Measurements from ENCODE around the gene FBN2.
"Not testable (repeated sequence)": the region's sequence is repeated elsewhere in the genome, so short reads cannot be mapped to it uniquely, and the experiment has no call there.

Gene FBN2

GRCh38 chr5:128522336-128522735 lies 15.7 kb downstream of the FBN2 start:
- no peak overlapping the region for H3K4me3 ChIP-seq (ENCODE audit: insufficient read length, low read depth)
- no peaks in the 10 kb centered on the region for H3K9me3 ChIP-seq (ENCODE audit: insufficient read depth, low read length)
- no peaks in the 10 kb centered on the region for H3K27me3 ChIP-seq (ENCODE audit: insufficient read depth, insufficient read length)
- no peak overlapping the region for H3K9ac ChIP-seq (ENCODE audit: insufficient read length, low read depth)
- TF ChIP-seq YY1 (IDR thresholded peaks at IDR 0.05; ENCODE audit: insufficient read depth, insufficient read length) (no peak), ZNF274 (IDR thresholded peaks at IDR 0.05; ENCODE audit: low read depth, low read length) (no peak), SUZ12 (IDR thresholded peaks at IDR 0.05; ENCODE audit: extremely low read depth, insufficient read depth, insufficient read length) (no peak)
- DNase-seq (ENCODE audit: low read depth, low spot score), result no peak
- peaks cover 66% of the 10 kb centered on the region for H3K36me3 ChIP-seq (ENCODE audit: insufficient read depth, insufficient read length, low read length)
- no peaks in the 10 kb centered on the region for H3K4me1 ChIP-seq (ENCODE audit: insufficient read depth, insufficient read length)

DNA sequence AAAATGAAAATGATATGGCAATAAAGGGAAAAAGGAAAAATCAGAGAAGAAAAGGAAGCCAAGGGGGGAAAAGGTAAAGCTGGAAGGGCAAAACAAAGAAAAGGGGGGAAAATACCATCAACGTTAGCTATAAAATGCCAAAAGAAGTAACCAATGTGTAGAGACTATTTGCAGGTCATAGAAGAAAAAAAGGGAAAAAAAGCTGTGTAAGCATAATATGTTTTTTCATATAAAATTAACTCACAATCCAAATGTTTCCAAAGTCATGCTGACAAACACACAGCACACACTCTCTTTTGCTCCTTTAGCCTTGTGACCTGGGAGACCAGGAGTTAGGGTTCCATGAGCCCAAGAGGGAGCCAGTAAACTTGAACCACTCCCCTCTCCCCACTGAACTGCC lies 18.2 kb downstream of the FBN2 start:
- Histone ChIP-seq H3K4me1 (ENCODE audit: insufficient read depth, insufficient read length) (no peaks in the 10 kb centered on the region), H3K4me3 (ENCODE audit: insufficient read length, low read depth) (no peak overlapping the region), H3K27me3 (ENCODE audit: insufficient read depth, insufficient read length) (no peaks in the 10 kb centered on the region), H3K9ac (ENCODE audit: insufficient read length, low read depth) (no peak overlapping the region), H3K36me3 (ENCODE audit: insufficient read depth, insufficient read length, low read length) (peaks cover 61% of the 10 kb centered on the region), H3K9me3 (ENCODE audit: insufficient read depth, low read length) (no peaks in the 10 kb centered on the region)
- no peak for DNase-seq (ENCODE audit: low read depth, low spot score)
- TF ChIP-seq SUZ12 (IDR thresholded peaks at IDR 0.05; ENCODE audit: extremely low read depth, insufficient read depth, insufficient read length) (no peak), YY1 (IDR thresholded peaks at IDR 0.05; ENCODE audit: insufficient read depth, insufficient read length) (no peak)

DNA sequence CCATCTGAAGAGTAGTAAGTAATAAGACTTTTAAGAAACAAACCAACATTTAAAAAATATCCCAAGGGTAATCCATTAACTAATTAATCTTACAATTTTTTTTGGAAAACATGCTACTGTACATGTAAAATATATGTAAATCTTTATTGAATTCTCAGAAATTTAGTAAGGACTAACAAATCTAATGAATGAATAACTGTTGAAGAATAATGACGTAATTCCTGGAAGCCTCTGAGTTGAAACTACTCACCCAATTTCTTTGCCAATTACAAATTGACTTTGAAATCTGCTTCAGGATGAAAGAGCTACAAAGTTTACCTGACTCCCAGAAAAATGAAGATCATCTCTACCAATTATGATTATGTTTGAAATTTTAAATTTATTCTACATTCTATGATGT lies 21.1 kb downstream of the FBN2 start:
- H3K36me3 ChIP-seq (ENCODE audit: insufficient read depth, insufficient read length, low read length), result peaks cover 47% of the 10 kb centered on the region
- no peaks in the 10 kb centered on the region for H3K27me3 ChIP-seq (ENCODE audit: insufficient read depth, insufficient read length)
- H3K4me1 ChIP-seq (ENCODE audit: insufficient read depth, insufficient read length), result no peaks in the 10 kb centered on the region
- TF ChIP-seq YY1 (IDR thresholded peaks at IDR 0.05; ENCODE audit: insufficient read depth, insufficient read length) (no peak), SUZ12 (IDR thresholded peaks at IDR 0.05; ENCODE audit: extremely low read depth, insufficient read depth, insufficient read length) (no peak), ZNF274 (IDR thresholded peaks at IDR 0.05; ENCODE audit: low read depth, low read length) (no peak)
- H3K9me3 ChIP-seq (ENCODE audit: insufficient read depth, low read length), result no peaks in the 10 kb centered on the region
- H3K9ac ChIP-seq (ENCODE audit: insufficient read length, low read depth), result no peak overlapping the region
- no peak for DNase-seq (ENCODE audit: low read depth, low spot score)
- H3K4me3 ChIP-seq (ENCODE audit: insufficient read length, low read depth), result no peak overlapping the region

- H3K27me3 ChIP-seq (ENCODE audit: insufficient read depth, insufficient read length), result no peaks in the 10 kb centered on the region
- no peaks in the 10 kb centered on the region for H3K9me3 ChIP-seq (ENCODE audit: insufficient read depth, low read length)
- H3K36me3 ChIP-seq (ENCODE audit: insufficient read depth, insufficient read length, low read length), result peaks cover 33% of the 10 kb centered on the region
- H3K4me3 ChIP-seq (ENCODE audit: insufficient read length, low read depth), result no peak overlapping the region
- H3K9ac ChIP-seq (ENCODE audit: insufficient read length, low read depth), result no peak overlapping the region
- H3K4me1 ChIP-seq (ENCODE audit: insufficient read depth, insufficient read length), result no peaks in the 10 kb centered on the region
- no peak for DNase-seq (ENCODE audit: low read depth, low spot score)
- no peak for TF ChIP-seq ZNF274 (IDR thresholded peaks at IDR 0.05; ENCODE audit: low read depth, low read length)
- TF ChIP-seq YY1 (IDR thresholded peaks at IDR 0.05; ENCODE audit: insufficient read depth, insufficient read length), result no peak
Measured at GRCh38 chr5:128513806-128514205, 24.2 kb downstream of the FBN2 start.

GRCh38 chr5:128512894-128513293 lies 25.2 kb downstream of the FBN2 start:
- Histone ChIP-seq H3K4me1 (ENCODE audit: insufficient read depth, insufficient read length) (no peaks in the 10 kb centered on the region), H3K4me3 (ENCODE audit: insufficient read length, low read depth) (no peak overlapping the region), H3K27me3 (ENCODE audit: insufficient read depth, insufficient read length) (no peaks in the 10 kb centered on the region), H3K9me3 (ENCODE audit: insufficient read depth, low read length) (no peaks in the 10 kb centered on the region), H3K36me3 (ENCODE audit: insufficient read depth, insufficient read length, low read length) (peaks cover 24% of the 10 kb centered on the region), H3K9ac (ENCODE audit: insufficient read length, low read depth) (no peak overlapping the region)
- no peak for DNase-seq (ENCODE audit: low read depth, low spot score)
- no peak for TF ChIP-seq SUZ12 (IDR thresholded peaks at IDR 0.05; ENCODE audit: extremely low read depth, insufficient read depth, insufficient read length)
- TF ChIP-seq ZNF274 (IDR thresholded peaks at IDR 0.05; ENCODE audit: low read depth, low read length), result no peak
- TF ChIP-seq YY1 (IDR thresholded peaks at IDR 0.05; ENCODE audit: insufficient read depth, insufficient read length), result no peak

DNA sequence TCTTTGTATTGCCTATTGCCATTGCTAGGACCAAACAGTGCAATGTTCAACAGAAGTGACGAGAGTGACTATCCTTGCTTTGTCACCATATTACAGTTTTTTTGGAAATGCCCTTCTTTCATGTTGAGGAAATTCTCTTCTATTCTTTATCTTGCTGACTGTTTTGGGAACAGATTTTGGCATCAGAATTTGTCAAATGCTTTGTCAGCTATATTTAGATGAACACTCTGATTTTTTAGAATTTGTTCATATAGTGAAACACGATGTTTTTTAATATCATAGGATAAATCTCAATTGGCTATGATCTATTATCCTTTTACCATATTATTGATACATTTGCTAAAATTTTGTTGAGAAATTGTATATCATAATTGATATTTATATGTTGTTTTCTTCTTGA lies 31.4 kb downstream of the FBN2 start:
- Histone ChIP-seq H3K27me3 (ENCODE audit: insufficient read depth, insufficient read length) (no peaks in the 10 kb centered on the region), H3K36me3 (ENCODE audit: insufficient read depth, insufficient read length, low read length) (peaks cover 2% of the 10 kb centered on the region), H3K4me1 (ENCODE audit: insufficient read depth, insufficient read length) (no peaks in the 10 kb centered on the region), H3K4me3 (ENCODE audit: insufficient read length, low read depth) (no peak overlapping the region), H3K9me3 (ENCODE audit: insufficient read depth, low read length) (peaks cover 21% of the 10 kb centered on the region; the same call in 1 of the 2 replicates), H3K9ac (ENCODE audit: insufficient read length, low read depth) (no peak overlapping the region)
- no peak for TF ChIP-seq ZNF274 (IDR thresholded peaks at IDR 0.05; ENCODE audit: low read depth, low read length)
- DNase-seq (ENCODE audit: low read depth, low spot score), result no peak

- H3K9ac ChIP-seq (ENCODE audit: insufficient read length, low read depth); H3K36me3 ChIP-seq (ENCODE audit: insufficient read depth, insufficient read length, low read length); H3K4me3 ChIP-seq (ENCODE audit: insufficient read length, low read depth); H3K4me1 ChIP-seq (ENCODE audit: insufficient read depth, insufficient read length); DNase-seq (ENCODE audit: low read depth, low spot score); H3K27me3 ChIP-seq (ENCODE audit: insufficient read depth, insufficient read length): not testable (repeated sequence)
- peaks cover 21% of the 10 kb centered on the region; the same call in 1 of the 2 replicates for H3K9me3 ChIP-seq (ENCODE audit: insufficient read depth, low read length)
Measured at GRCh38 chr5:128503727-128504126, 34.3 kb downstream of the FBN2 start.

DNA sequence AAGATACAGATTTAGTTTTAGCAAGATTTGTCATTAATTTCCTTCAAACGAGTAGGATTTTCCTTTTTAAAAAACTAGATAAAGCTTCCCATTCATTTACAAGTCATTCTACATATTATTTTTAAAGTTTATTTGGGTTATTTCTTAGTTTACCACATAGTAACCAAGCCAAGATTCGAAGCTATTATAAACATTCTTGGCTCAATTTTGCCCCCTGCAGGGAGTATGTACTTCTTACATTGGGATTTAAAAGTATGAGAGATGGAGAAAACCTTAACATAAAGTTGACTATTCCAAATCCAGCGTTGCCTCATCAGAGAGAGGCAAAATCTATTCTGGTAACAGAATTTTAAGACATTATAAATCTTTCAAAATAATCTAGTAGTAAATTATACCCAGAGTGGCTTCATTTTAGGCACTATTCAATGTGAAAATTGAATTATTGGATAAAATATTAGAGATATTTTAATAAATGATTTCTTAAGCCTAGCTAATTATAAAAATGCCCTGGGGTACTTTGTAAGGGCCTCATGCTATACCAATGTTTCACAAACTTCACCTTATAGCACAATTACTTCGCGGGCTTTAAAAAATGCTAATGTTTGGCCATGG lies 39.1 kb downstream of the FBN2 start:
- H3K27me3 ChIP-seq (ENCODE audit: insufficient read depth, insufficient read length), result no peaks in the 10 kb centered on the region
- no peak for DNase-seq (ENCODE audit: low read depth, low spot score)
- TF ChIP-seq SUZ12 (IDR thresholded peaks at IDR 0.05; ENCODE audit: extremely low read depth, insufficient read depth, insufficient read length) (no peak), YY1 (IDR thresholded peaks at IDR 0.05; ENCODE audit: insufficient read depth, insufficient read length) (no peak), ZNF274 (IDR thresholded peaks at IDR 0.05; ENCODE audit: low read depth, low read length) (no peak)

More for the DNA sequence above, 39.1 kb downstream of the FBN2 start:
- peaks cover 4% of the 10 kb centered on the region; the same call in 1 of the 2 replicates for H3K9me3 ChIP-seq (ENCODE audit: insufficient read depth, low read length)
- peaks cover 2% of the 10 kb centered on the region for H3K36me3 ChIP-seq (ENCODE audit: insufficient read depth, insufficient read length, low read length)
- no peaks in the 10 kb centered on the region for H3K4me1 ChIP-seq (ENCODE audit: insufficient read depth, insufficient read length)
- no peak overlapping the region for H3K4me3 ChIP-seq (ENCODE audit: insufficient read length, low read depth)
- no peak overlapping the region for H3K9ac ChIP-seq (ENCODE audit: insufficient read length, low read depth)
